A673 (cell line): ENCODE measurements around the gene ZNF18. TPM values are rescaled to one million over a fixed set of nuclear protein-coding genes. Genes with fewer than 3 reads are reported as not detected.

Source experiments
- BruUV-seq: library from RNA; stranded (reverse); fragments of 400-500 nt; replicated peaks from 2 replicates; lab custom pipeline; 2021; lab: Mats Ljungman, UMichigan
- CTCF ChIA-PET: fragments of 300-600 bp; sonication (Branson Sonifier 250); formaldehyde crosslinking; loops from one replicate; lab custom pipeline; 2022; ENCODE audit warnings: antibody characterized with exemption; lab: Charles Lee
- POLR2A ChIA-PET: fragments of 300-600 bp; sonication (Branson Sonifier 250); formaldehyde crosslinking; loops from one replicate; lab custom pipeline; 2022; ENCODE audit warnings: antibody characterized with exemption; ENCODE audit not compliant: low non-redundant PET; lab: Charles Lee
- DNase-seq: peaks from one replicate; pipeline ENCODE4 v3.0.0-alpha.2; 2015; ENCODE audit warnings: low spot score
- H3K27ac ChIP-seq: fragments of 200-600 bp; sonication (generic); 2 replicates; pipeline ENCODE4 v1.5.1; 2016; ENCODE audit warnings: mixed run types, low read depth, mild to moderate bottlenecking, mixed read lengths, antibody characterized with exemption, low read length; ENCODE audit not compliant: poor library complexity, severe bottlenecking
- H3K27me3 ChIP-seq: fragments of 200-600 bp; sonication (generic); replicated peaks from 2 replicates; pipeline ENCODE4 v1.6.1; 2017; ENCODE audit warnings: mixed run types, low read depth, mild to moderate bottlenecking, mixed read lengths, antibody characterized with exemption, low read length; ENCODE audit not compliant: insufficient read depth, poor library complexity
- H3K36me3 ChIP-seq: fragments of 200-600 bp; sonication (generic); 2 replicates; pipeline ENCODE4 v1.6.1; 2016; ENCODE audit warnings: mixed run types, mild to moderate bottlenecking, mixed read lengths, antibody characterized with exemption, low read length; ENCODE audit not compliant: insufficient read depth, poor library complexity, severe bottlenecking
- H3K4me1 ChIP-seq: fragments of 200-600 bp; sonication (generic); 2 replicates; pipeline ENCODE4 v1.6.1; 2017; ENCODE audit warnings: mixed run types, mild to moderate bottlenecking, mixed read lengths, antibody characterized with exemption, low read length; ENCODE audit not compliant: insufficient read depth, poor library complexity, severe bottlenecking
- H3K4me3 ChIP-seq: fragments of 200-600 bp; sonication (generic); 2 replicates; pipeline ENCODE4 v1.5.1; 2016; ENCODE audit warnings: low read depth, mixed run types, mild to moderate bottlenecking, mixed read lengths, low read length; ENCODE audit not compliant: poor library complexity, severe bottlenecking
- H3K9me3 ChIP-seq: fragments of 200-600 bp; sonication (generic); 2 replicates; pipeline ENCODE4 v1.6.1; 2016; ENCODE audit warnings: mixed run types, low read depth, mild to moderate bottlenecking, mixed read lengths, antibody characterized with exemption, low read length; ENCODE audit not compliant: poor library complexity, severe bottlenecking
- CTCF ChIP-seq: fragments of 300-800, 200-600 bp; sonication (generic); conservative IDR thresholded peaks from 2 replicates; pipeline ENCODE4 v1.5.1; 2017; ENCODE audit warnings: low read depth, mild to moderate bottlenecking, antibody characterized with exemption, low read length, moderate library complexity, mixed read lengths
- EZH2 ChIP-seq: fragments of 200-600 bp; sonication (generic); IDR thresholded peaks from 2 replicates; pipeline ENCODE4 v1.6.1; 2017; ENCODE audit warnings: borderline replicate concordance, low read depth, mild to moderate bottlenecking, mixed read lengths, antibody characterized with exemption, low read length; ENCODE audit not compliant: poor library complexity, severe bottlenecking
- intact Hi-C: fragments of 100-400 bp; cut with micrococcal nuclease; formaldehyde crosslinking; loops from one replicate; pipeline ENCODE4 v1.10.0; 2022; ENCODE audit not compliant: unreplicated experiment
- total RNA-seq: library from RNA; stranded (reverse); gene quantifications from 2 replicates; pipeline ENCODE4 v1.2.3, GENCODE V29; 2021

Gene ZNF18
- total RNA-seq, 1 experiment from 2014 or later: 11.9 TPM

- H3K9me3 ChIP-seq: no peaks in the 10 kb centered on the region
- DNase-seq: peak; percentile 28
- no TSS peak for BruUV-seq
- peaks cover 1% of the 10 kb centered on the region for H3K4me1 ChIP-seq
- ChIA-PET CTCF (no interaction called here), POLR2A (no interaction called here)
- H3K27me3 ChIP-seq: no peaks in the 10 kb centered on the region
- intact Hi-C loops: no loop called here
- no peak overlapping the region for H3K4me3 ChIP-seq
- no peak overlapping the region for H3K27ac ChIP-seq
- H3K36me3 ChIP-seq: no peaks in the 10 kb centered on the region
- TF ChIP-seq EZH2: no peak
- no peak for TF ChIP-seq CTCF
Measured at GRCh38 chr17:12041312-12041711, 44.0 kb upstream of the ZNF18 start.

- H3K9me3 ChIP-seq: no peaks in the 10 kb centered on the region
- ChIA-PET CTCF (no interaction called here), POLR2A (no interaction called here)
- no peaks in the 10 kb centered on the region for H3K36me3 ChIP-seq
- no peak overlapping the region for H3K27ac ChIP-seq
- BruUV-seq: no TSS peak
- no peak for TF ChIP-seq EZH2
- no peak for TF ChIP-seq CTCF
- no peak overlapping the region for H3K4me3 ChIP-seq
- intact Hi-C loops: no loop called here
- no peak for DNase-seq
- H3K27me3 ChIP-seq: no peaks in the 10 kb centered on the region
- H3K4me1 ChIP-seq: no peaks in the 10 kb centered on the region
Measured at GRCh38 chr17:12040478-12040877, 43.2 kb upstream of the ZNF18 start.

GRCh38 chr17:12037970-12038369, 40.7 kb upstream of the ZNF18 start:
- H3K4me3 ChIP-seq: no peak overlapping the region
- H3K27me3 ChIP-seq: no peaks in the 10 kb centered on the region
- TF ChIP-seq CTCF (no peak), EZH2 (no peak)
- BruUV-seq: no TSS peak
- ChIA-PET CTCF (no interaction called here), POLR2A (no interaction called here)
- no peaks in the 10 kb centered on the region for H3K9me3 ChIP-seq
- H3K4me1 ChIP-seq: no peaks in the 10 kb centered on the region
- no peaks in the 10 kb centered on the region for H3K36me3 ChIP-seq
- intact Hi-C loops: no loop called here
- no peak for DNase-seq
- no peak overlapping the region for H3K27ac ChIP-seq
